ENCODE measurements around the gene FAIM.

The FAIM gene, protein sequence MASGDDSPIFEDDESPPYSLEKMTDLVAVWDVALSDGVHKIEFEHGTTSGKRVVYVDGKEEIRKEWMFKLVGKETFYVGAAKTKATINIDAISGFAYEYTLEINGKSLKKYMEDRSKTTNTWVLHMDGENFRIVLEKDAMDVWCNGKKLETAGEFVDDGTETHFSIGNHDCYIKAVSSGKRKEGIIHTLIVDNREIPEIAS

DNA sequence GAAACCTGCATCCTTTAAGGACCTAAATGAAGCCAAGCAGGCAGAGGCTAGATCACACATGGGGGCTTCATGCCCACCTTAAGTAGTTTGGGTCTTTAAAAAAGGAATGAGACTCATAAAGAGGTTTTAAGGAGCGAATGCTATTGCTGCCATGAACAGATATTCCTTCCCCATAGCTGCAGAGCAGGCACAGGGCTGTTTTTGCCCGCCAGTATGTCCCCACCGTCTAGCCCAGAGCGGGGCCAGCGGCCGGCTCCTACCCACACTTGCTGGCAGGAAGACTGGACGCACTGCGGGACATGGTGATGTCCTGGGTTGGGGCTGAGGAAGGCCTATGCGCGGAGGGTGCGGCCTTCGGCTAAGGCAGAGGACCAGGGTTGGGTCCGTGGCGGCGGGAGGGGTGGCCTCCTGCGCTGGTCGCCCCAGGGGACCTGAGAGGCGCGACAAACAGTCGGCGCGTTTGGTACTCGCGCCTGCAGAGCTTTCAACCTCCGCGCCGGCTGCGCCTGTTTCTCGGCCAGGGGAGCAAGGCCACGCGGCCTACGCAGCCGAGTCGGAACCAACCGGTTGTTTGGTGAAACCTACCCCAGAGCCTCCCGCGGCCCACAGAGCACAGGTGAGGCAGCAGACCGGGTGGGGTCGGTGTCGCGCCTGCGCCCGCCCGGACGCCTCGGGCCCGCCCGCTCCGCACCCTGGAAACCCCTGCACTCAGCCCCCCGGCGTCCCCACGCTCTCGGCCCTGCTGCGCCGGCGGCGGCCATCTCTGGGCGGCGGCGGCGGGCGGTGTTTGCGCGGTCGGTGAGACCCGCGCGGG is at the start of gene FAIM:
TSS of gene FAIM (plus strand) at position 450 of the 814 bp plus-strand sequence. CDS start 10,956 bp downstream, outside the sequence.
- no peak for TF ChIP-seq CTCF (IDR thresholded peaks at IDR 0.05)

DNA sequence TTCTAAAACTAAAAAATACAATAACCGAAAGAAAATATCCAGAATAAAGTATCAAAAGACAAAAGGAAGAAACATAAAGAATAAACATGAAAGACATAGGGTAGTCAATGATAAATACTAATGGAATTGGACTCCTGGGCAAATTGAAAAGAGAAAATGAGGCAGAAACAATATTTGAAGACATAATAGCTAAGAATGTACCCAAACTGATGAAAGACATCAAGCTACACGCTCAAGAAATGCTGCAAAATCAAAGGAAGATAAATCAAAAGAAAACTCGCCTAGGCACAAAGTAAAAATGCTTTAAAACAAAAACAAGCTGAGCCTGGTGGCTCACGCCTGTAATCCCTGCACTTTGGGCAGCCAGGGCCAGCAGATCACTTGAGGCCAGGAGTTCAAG is 49.4 kb upstream of the FAIM start:
- no peak for TF ChIP-seq CTCF (IDR thresholded peaks at IDR 0.05)

GRCh38 chr3:138560501-138560900 is 48.1 kb upstream of the FAIM start:
- no peak for TF ChIP-seq CTCF (IDR thresholded peaks at IDR 0.05)

DNA sequence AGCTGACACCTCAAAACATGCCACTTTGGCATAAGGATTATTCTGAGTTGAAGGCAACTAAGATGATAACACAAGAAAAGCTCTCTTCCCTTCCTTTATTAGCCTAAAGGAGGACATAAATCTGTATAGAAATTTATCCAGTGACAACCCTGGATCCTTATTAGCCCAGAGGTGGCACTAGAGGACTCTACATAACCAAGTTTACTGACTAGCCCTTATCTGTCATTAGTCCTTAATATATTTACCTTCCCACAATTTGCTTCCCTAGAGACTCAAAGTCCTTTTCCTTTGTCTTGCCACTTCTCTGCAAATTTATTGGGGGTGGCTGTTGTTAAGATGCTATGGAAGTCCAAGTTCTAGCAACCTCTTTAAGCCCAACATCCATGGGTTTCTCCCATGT is 41.2 kb upstream of the FAIM start:
- peak; percentile 51; the same call in 1 of the 2 replicates for TF ChIP-seq CTCF (IDR thresholded peaks at IDR 0.05)

DNA sequence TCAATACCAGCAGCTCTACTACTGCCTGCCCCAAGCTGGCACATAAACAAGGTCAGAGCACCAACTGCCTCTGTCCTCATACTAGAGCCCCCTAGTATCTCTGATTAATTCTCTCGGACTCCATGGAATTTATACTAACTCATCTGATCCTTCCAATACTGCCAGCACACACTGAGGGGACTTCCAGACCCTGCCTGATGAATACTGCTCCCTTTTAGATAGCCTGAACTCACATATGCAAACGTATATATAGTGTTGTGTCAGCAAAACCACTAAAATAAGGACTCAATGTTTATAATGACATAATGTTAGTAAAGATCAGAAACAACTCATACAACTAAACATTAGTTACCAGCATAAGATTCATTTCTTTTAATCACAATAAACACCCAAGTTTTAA is 39.5 kb upstream of the FAIM start:
- no peak for TF ChIP-seq CTCF (IDR thresholded peaks at IDR 0.05)

GRCh38 chr3:138573138-138573537 is 35.4 kb upstream of the FAIM start:
- TF ChIP-seq CTCF (IDR thresholded peaks at IDR 0.05) = no peak

- TF ChIP-seq CTCF (IDR thresholded peaks at IDR 0.05) = no peak
Observed at GRCh38 chr3:138578141-138578540, 30.4 kb upstream of the FAIM start.

All from LNCAP (cell line).